HCT116 (cell line): ENCODE measurements around the gene DNAH10. TPM values are rescaled to one million over a fixed set of nuclear protein-coding genes. Genes with fewer than 3 reads are reported as not detected.

Experiments used
- ATAC-seq: fragments of 200-7000 bp; cut with Tn5 transposase; 2 replicates; pipeline ENCODE4 v1.9.1; 2020; ENCODE audit warnings: mild to moderate bottlenecking, moderate library complexity
- BruUV-seq: library from RNA; stranded (reverse); fragments of 400-500 nt; replicated peaks from 2 replicates; lab custom pipeline; 2021; lab: Mats Ljungman, UMichigan
- CTCF ChIA-PET: fragments of 300-600 bp; sonication (Branson Sonifier 250); formaldehyde crosslinking; loops from one replicate; lab custom pipeline; 2021; ENCODE audit warnings: antibody characterized with exemption; lab: Charles Lee
- POLR2A ChIA-PET: fragments of 300-600, 350-600 bp; sonication (Branson Sonifier 250); formaldehyde crosslinking; loops from one replicate; lab custom pipeline; 2021; ENCODE audit warnings: antibody characterized with exemption; lab: Charles Lee
- RAD21 ChIA-PET, 2 experiments: fragments of 300-600 bp; sonication (Branson Sonifier 250); formaldehyde crosslinking; loops; one replicate each; lab custom pipeline; 2023; ENCODE audit warnings: low total read pairs in 2 of 2; ENCODE audit not compliant: uncharacterized antibody in 2 of 2, unreplicated experiment in 2 of 2, low non-redundant PET in 1 of 2; lab: Charles Lee
- DNase-seq: peaks from one replicate; pipeline ENCODE4 v3.0.0-alpha.2; 2010; ENCODE audit warnings: low read depth, low spot score
- H2AFZ ChIP-seq: fragments of 200-600 bp; shearing (Covaris generic), sonication (generic); 2 replicates; pipeline ENCODE4 v1.6.1; 2017; ENCODE audit warnings: low read depth, mixed run types, mixed read lengths, antibody characterized with exemption, low read length; ENCODE audit not compliant: poor library complexity, severe bottlenecking
- H3K27ac ChIP-seq: 2 replicates; pipeline ENCODE4 v1.5.1; 2012; ENCODE audit warnings: low read depth, low read length
- H3K27me3 ChIP-seq: fragments of 200-600 bp; sonication (generic); 2 replicates; pipeline ENCODE4 v1.6.1; 2016; ENCODE audit warnings: mixed run types, low read length, mixed read lengths; ENCODE audit not compliant: insufficient read depth
- H3K36me3 ChIP-seq, 2 experiments: fragments of 200-500 bp in 1 of 2; fragments of 200-600 bp in 1 of 2; sonication (Bioruptor generic) in 1 of 2; sonication (generic) in 1 of 2; 2 replicates each; pipeline versions ENCODE4 v1.5.1 to v1.6.1; 2014 to 2016; ENCODE audit warnings: low read length in 2 of 2, inconsistent platforms in 1 of 2, mixed read lengths in 1 of 2, mixed run types in 1 of 2; ENCODE audit not compliant: insufficient read depth in 2 of 2, control insufficient read depth in 1 of 2
- H3K4me1 ChIP-seq, 2 experiments: fragments of 200-600 bp in 1 of 2; sonication (generic) in 1 of 2; 2 replicates each; pipeline versions ENCODE4 v1.5.1 to v1.6.1; 2012 to 2017; ENCODE audit warnings: low read length in 2 of 2, inconsistent platforms in 1 of 2, mild to moderate bottlenecking in 1 of 2, mixed read lengths in 1 of 2, mixed run types in 1 of 2, moderate library complexity in 1 of 2; ENCODE audit not compliant: insufficient read depth in 2 of 2, control insufficient read depth in 1 of 2
- H3K4me2 ChIP-seq: fragments of 200-600 bp; sonication (generic); 2 replicates; pipeline ENCODE4 v1.6.1; 2017; ENCODE audit warnings: mixed run types, low read length, mixed read lengths
- H3K4me3 ChIP-seq, 2 experiments: fragments of 200-600 bp in 1 of 2; sonication (generic) in 1 of 2; replicated peaks in 1 of 2; 2 replicates each; pipeline ENCODE4 v1.5.1; 2011 to 2016; ENCODE audit warnings: low read length in 2 of 2, control low read depth in 1 of 2, low read depth in 1 of 2, mild to moderate bottlenecking in 1 of 2, mixed read lengths in 1 of 2, mixed run types in 1 of 2
- H3K79me2 ChIP-seq: fragments of 200-600 bp; sonication (generic); 2 replicates; pipeline ENCODE4 v1.6.1; 2017; ENCODE audit warnings: mild to moderate bottlenecking, mixed run types, low read length, moderate library complexity, mixed read lengths; ENCODE audit not compliant: insufficient read depth
- H3K9ac ChIP-seq: fragments of 200-600 bp; sonication (generic); 2 replicates; pipeline ENCODE4 v1.6.1; 2016; ENCODE audit warnings: low read length, mixed read lengths
- H3K9me2 ChIP-seq: fragments of 200-600 bp; sonication (generic), shearing (Covaris generic); 2 replicates; pipeline ENCODE4 v1.6.1; 2017; ENCODE audit warnings: mixed run types, mild to moderate bottlenecking, moderate library complexity; ENCODE audit not compliant: insufficient read depth
- H3K9me3 ChIP-seq, 2 experiments: fragments of 200-500 bp in 1 of 2; fragments of 200-600 bp in 1 of 2; sonication (Bioruptor generic) in 1 of 2; sonication (generic) in 1 of 2; 2 replicates each; pipeline ENCODE4 v1.6.1; 2014 to 2017; ENCODE audit warnings: low read length in 2 of 2, mixed read lengths in 2 of 2, inconsistent platforms in 1 of 2, low read depth in 1 of 2, mild to moderate bottlenecking in 1 of 2, mixed run types in 1 of 2, moderate library complexity in 1 of 2; ENCODE audit not compliant: control insufficient read depth in 1 of 2, insufficient read depth in 1 of 2
- H4K20me1 ChIP-seq: fragments of 200-600 bp; sonication (generic), shearing (Covaris generic); 2 replicates; pipeline ENCODE4 v1.6.1; 2017; ENCODE audit warnings: mixed run types, mild to moderate bottlenecking, moderate library complexity; ENCODE audit not compliant: insufficient read depth
- CEBPB ChIP-seq: IDR thresholded peaks from 2 replicates; pipeline ENCODE4 v1.6.1; 2012; ENCODE audit warnings: low read depth
- CTCF ChIP-seq, 3 experiments: fragments of 200-600 bp in 1 of 3; sonication (generic) in 1 of 3; IDR thresholded peaks in 2 of 3; conservative IDR thresholded peaks in 1 of 3; 2 replicates each; pipeline ENCODE4 v1.5.1; 2012 to 2017; ENCODE audit warnings: low read depth in 2 of 3, low read length in 2 of 3, antibody characterized with exemption in 1 of 3, borderline replicate concordance in 1 of 3, control low read depth in 1 of 3, mild to moderate bottlenecking in 1 of 3, mixed read lengths in 1 of 3, mixed run types in 1 of 3, moderate library complexity in 1 of 3; ENCODE audit not compliant: insufficient read depth in 1 of 3
- EGR1 ChIP-seq: IDR thresholded peaks from 2 replicates; pipeline ENCODE4 v1.6.1; 2012; ENCODE audit warnings: low read depth
- EZH2phosphoT487 ChIP-seq: fragments of 200-600 bp; IDR thresholded peaks from 2 replicates; pipeline ENCODE4 v1.6.1; 2018; ENCODE audit warnings: antibody characterized with exemption, borderline replicate concordance
- FOSL1 ChIP-seq: IDR thresholded peaks from 2 replicates; pipeline ENCODE4 v1.6.1; 2012; ENCODE audit warnings: low read depth
- MAX ChIP-seq: IDR thresholded peaks from 2 replicates; pipeline ENCODE4 v1.6.1; 2012
- POLR2A ChIP-seq: IDR thresholded peaks from 2 replicates; pipeline ENCODE4 v1.7.0; 2011; ENCODE audit warnings: borderline replicate concordance; ENCODE audit not compliant: insufficient read depth, insufficient read length; ENCODE audit errors: extremely low read depth
- SIN3A ChIP-seq: IDR thresholded peaks from 2 replicates; pipeline ENCODE4 v1.6.1; 2012; ENCODE audit warnings: low read depth
- SRF ChIP-seq: IDR thresholded peaks from 2 replicates; pipeline ENCODE4 v1.6.1; 2012; ENCODE audit warnings: low read depth
- TCF7L2 ChIP-seq: IDR thresholded peaks from 2 replicates; pipeline ENCODE4 v1.7.0; 2011; ENCODE audit warnings: borderline replicate concordance, inconsistent platforms; ENCODE audit not compliant: insufficient read depth, insufficient read length; ENCODE audit errors: extremely low read depth
- ZBTB33 ChIP-seq: IDR thresholded peaks from 2 replicates; pipeline ENCODE4 v1.6.1; 2011; ENCODE audit warnings: mild to moderate bottlenecking, low read length, moderate library complexity; ENCODE audit not compliant: insufficient replicate concordance; ENCODE audit errors: extremely low read depth
- intact Hi-C: fragments of 100-400 bp; cut with micrococcal nuclease; formaldehyde crosslinking; loops from 2 replicates; pipeline ENCODE4 v1.10.0; 2022
- total RNA-seq: library from RNA; stranded (reverse); gene quantifications from one replicate; pipeline ENCODE4 v1.2.1, GENCODE V29; 2021; ENCODE audit not compliant: unreplicated experiment

The DNAH10 gene
- total RNA-seq, 1 experiment from 2014 or later = 1.3 TPM

- H3K9me2 ChIP-seq = no peaks in the 10 kb centered on the region
- H3K9ac ChIP-seq = no peak overlapping the region
- intact Hi-C loops = no loop called here
- no peaks in the 10 kb centered on the region; a peak in 1 of 4 replicates for H3K9me3 ChIP-seq
- no peak overlapping the region for H2AFZ ChIP-seq
- no peak overlapping the region for H3K4me2 ChIP-seq
- no TSS peak for BruUV-seq
- CTCF ChIA-PET = no interaction called here
- H3K27me3 ChIP-seq = no peaks in the 10 kb centered on the region
- POLR2A ChIA-PET = no interaction called here
- no peak overlapping the region for H3K4me3 ChIP-seq
- DNase-seq (no peak), ATAC-seq (no peak)
- RAD21 ChIA-PET = no interaction called here
- H3K36me3 ChIP-seq = no peaks in the 10 kb centered on the region
- no peaks in the 10 kb centered on the region for H3K79me2 ChIP-seq
- H3K27ac ChIP-seq = no peak overlapping the region
- H4K20me1 ChIP-seq = no peaks in the 10 kb centered on the region
- TF ChIP-seq SRF = no peak
- no peak for TF ChIP-seq ZBTB33
- H3K4me1 ChIP-seq = peaks cover 0 to 5% of the 10 kb centered on the region in 2 experiments; a peak in 1 of 4 replicates
Measured at GRCh38 chr12:123941624-123942237, 179.6 kb downstream of the DNAH10 start.

GRCh38 chr12:123942238-123942653 lies 180.1 kb downstream of the DNAH10 start:
- Histone ChIP-seq H3K9me3 (no peaks in the 10 kb centered on the region; a peak in 1 of 4 replicates), H3K9ac (no peak overlapping the region), H3K36me3 (no peaks in the 10 kb centered on the region), H3K79me2 (no peaks in the 10 kb centered on the region), H3K4me2 (no peak overlapping the region), H3K9me2 (no peaks in the 10 kb centered on the region), H3K27ac (no peak overlapping the region), H4K20me1 (no peaks in the 10 kb centered on the region), H3K4me1 (peaks cover 0 to 5% of the 10 kb centered on the region in 2 experiments; a peak in 1 of 4 replicates), H3K27me3 (no peaks in the 10 kb centered on the region), H2AFZ (no peak overlapping the region), H3K4me3 (no peak overlapping the region)
- no TSS peak for BruUV-seq
- no peak for ATAC-seq
- ChIA-PET CTCF (no interaction called here), POLR2A (no interaction called here), RAD21 (no interaction called here)
- intact Hi-C loops = no loop called here
- TF ChIP-seq POLR2A = no peak
- no peak for TF ChIP-seq EGR1
- no peak for TF ChIP-seq CTCF (IDR thresholded peaks at IDR 0.05 in 2 of 3, conservative IDR thresholded peaks at IDR 0.05 in 1 of 3; ENCODE audit: borderline replicate concordance in 1 of 3, insufficient read depth in 1 of 3, low read depth in 2 of 3, low read length in 2 of 3)
- no peak for TF ChIP-seq TCF7L2
- TF ChIP-seq FOSL1 = no peak
- no peak for TF ChIP-seq CEBPB
- TF ChIP-seq SIN3A = no peak
- no peak for TF ChIP-seq MAX
- no peak for TF ChIP-seq EZH2phosphoT487
- DNase-seq = no peak
